ENCODE results near the gene CD6.

CD6 gene

GRCh38 chr11:60985991-60986915 is 14.8 kb downstream of the CD6 start:
- DNase-seq = peak; percentile 83 to 91 (median 90)

- DNase-seq = peak in 4 of 5 donors; percentile 33 to 81 (median 53)
Measured at GRCh38 chr11:60987577-60988277, 16.2 kb downstream of the CD6 start.

- no peak for DNase-seq
Measured at GRCh38 chr11:60988658-60989057, 17.2 kb downstream of the CD6 start.

- DNase-seq = no peak
Measured at GRCh38 chr11:60989093-60989650, 17.7 kb downstream of the CD6 start.

GRCh38 chr11:60991457-60991856 is 20.0 kb downstream of the CD6 start:
- no peak for DNase-seq

GRCh38 chr11:60992842-60993409 is 21.4 kb downstream of the CD6 start:
- DNase-seq = no peak

GRCh38 chr11:60993615-60994014 is 22.1 kb downstream of the CD6 start:
- DNase-seq = no peak

GRCh38 chr11:60994541-60995080 is 23.1 kb downstream of the CD6 start:
- DNase-seq = peak in 1 of 5 donors; percentile 53

GRCh38 chr11:60995798-60996197 is 24.3 kb downstream of the CD6 start:
- DNase-seq = no peak

- no peak for DNase-seq
Measured at GRCh38 chr11:60996381-60997138, 25.1 kb downstream of the CD6 start.

GRCh38 chr11:61000426-61000825 is 28.9 kb downstream of the CD6 start:
- no peak for DNase-seq

- no peak for DNase-seq
Measured at GRCh38 chr11:61001931-61002330, 30.5 kb downstream of the CD6 start.

GRCh38 chr11:61002598-61002997 is 31.1 kb downstream of the CD6 start:
- no peak for DNase-seq

- peak in 3 of 5 donors; percentile 45 to 50 (median 45) for DNase-seq
Measured at GRCh38 chr11:61004180-61004611, 32.7 kb downstream of the CD6 start.

- peak in 2 of 5 donors; percentile 39 to 62 for DNase-seq
Measured at GRCh38 chr11:61004761-61005181, 33.3 kb downstream of the CD6 start.

GRCh38 chr11:61007383-61007955 is 36.0 kb downstream of the CD6 start:
- DNase-seq = no peak

GRCh38 chr11:61007956-61008896 is 36.7 kb downstream of the CD6 start:
- no peak for DNase-seq

- no peak for DNase-seq
Measured at GRCh38 chr11:61008971-61009370, 37.5 kb downstream of the CD6 start.

GRCh38 chr11:61009392-61010275 is 38.2 kb downstream of the CD6 start:
- no peak for DNase-seq

Measured in T-helper 1 cell (primary cell).